Mesenchymal stem cell (in vitro differentiated cells and primary cell): Measurements from ENCODE around the gene INMT.
"Not testable (repeated sequence)": the region's sequence is repeated elsewhere in the genome, so short reads cannot be mapped to it uniquely, and the experiment has no call there.

ENCODE experiments used
- DNase-seq: peaks from one replicate; pipeline ENCODE4 v3.0.0-alpha.2; 2013
- H2AFZ ChIP-seq: one replicate; pipeline ENCODE4 v1.6.1; 2013; ENCODE audit warnings: low read depth, mild to moderate bottlenecking, control low read depth, inconsistent platforms, low read length, moderate library complexity
- H2AK5ac ChIP-seq: 2 replicates; pipeline ENCODE4 v1.6.1; 2013; ENCODE audit warnings: low read length, moderate library complexity, mild to moderate bottlenecking, inconsistent platforms; ENCODE audit not compliant: severe bottlenecking
- H2BK120ac ChIP-seq: one replicate; pipeline ENCODE4 v1.6.1; 2013; ENCODE audit warnings: low read depth, mild to moderate bottlenecking, inconsistent platforms, low read length, moderate library complexity
- H2BK12ac ChIP-seq, 2 experiments: one replicate each; pipeline ENCODE4 v1.6.1; 2013; ENCODE audit warnings: inconsistent platforms in 2 of 2, low read length in 2 of 2, mild to moderate bottlenecking in 2 of 2, moderate library complexity in 2 of 2, control low read depth in 1 of 2
- H2BK15ac ChIP-seq: one replicate; pipeline ENCODE4 v1.6.1; 2013; ENCODE audit warnings: mild to moderate bottlenecking, low read depth, inconsistent platforms; ENCODE audit not compliant: poor library complexity, severe bottlenecking
- H2BK5ac ChIP-seq: 2 replicates; pipeline ENCODE4 v1.6.1; 2013; ENCODE audit warnings: low read depth, mild to moderate bottlenecking, low read length, control low read depth, inconsistent platforms; ENCODE audit not compliant: poor library complexity, severe bottlenecking
- H3K14ac ChIP-seq, 2 experiments: one replicate each; pipeline ENCODE4 v1.6.1; 2013; ENCODE audit warnings: inconsistent platforms in 2 of 2, low read length in 2 of 2, control low read depth in 1 of 2, mild to moderate bottlenecking in 1 of 2, moderate library complexity in 1 of 2
- H3K18ac ChIP-seq, 2 experiments: one replicate each; pipeline ENCODE4 v1.6.1; 2013; ENCODE audit warnings: inconsistent platforms in 2 of 2, low read length in 2 of 2, control low read depth in 1 of 2, low read depth in 1 of 2, mild to moderate bottlenecking in 1 of 2
- H3K23ac ChIP-seq, 2 experiments: one replicate each; pipeline ENCODE4 v1.6.1; 2013; ENCODE audit warnings: inconsistent platforms in 2 of 2, low read length in 2 of 2, mild to moderate bottlenecking in 2 of 2, moderate library complexity in 2 of 2, control low read depth in 1 of 2
- H3K27ac ChIP-seq: 2 replicates; pipeline ENCODE4 v1.5.1; 2013; ENCODE audit warnings: mild to moderate bottlenecking, moderate library complexity, low read length, control low read depth, inconsistent platforms; ENCODE audit not compliant: poor library complexity, severe bottlenecking
- H3K27me3 ChIP-seq, 2 experiments: 2 replicates each; pipeline versions ENCODE4 v1.6.1 to v1.7.0; 2013; ENCODE audit warnings: low read length in 2 of 2, mild to moderate bottlenecking in 2 of 2, moderate library complexity in 2 of 2, control low read depth in 1 of 2, inconsistent platforms in 1 of 2; ENCODE audit not compliant: control insufficient read depth in 1 of 2, insufficient read depth in 1 of 2
- H3K36me3 ChIP-seq, 2 experiments: 2 replicates each; pipeline versions ENCODE4 v1.6.1 to v1.7.0; 2013; ENCODE audit warnings: low read length in 2 of 2, control low read depth in 1 of 2, inconsistent platforms in 1 of 2, low read depth in 1 of 2, mild to moderate bottlenecking in 1 of 2; ENCODE audit not compliant: insufficient read depth in 2 of 2, control insufficient read depth in 1 of 2
- H3K4ac ChIP-seq, 2 experiments: one replicate each; pipeline ENCODE4 v1.6.1; 2013; ENCODE audit warnings: inconsistent platforms in 2 of 2, low read length in 2 of 2, mild to moderate bottlenecking in 2 of 2, moderate library complexity in 2 of 2, control low read depth in 1 of 2, low read depth in 1 of 2
- H3K4me1 ChIP-seq: 2 replicates; pipeline ENCODE4 v1.6.1; 2013; ENCODE audit warnings: low read depth, low read length, control low read depth; ENCODE audit not compliant: control insufficient read depth, insufficient read depth
- H3K4me2 ChIP-seq: 2 replicates; pipeline ENCODE4 v1.6.1; 2013; ENCODE audit warnings: low read length, mild to moderate bottlenecking, inconsistent platforms; ENCODE audit not compliant: poor library complexity, severe bottlenecking
- H3K4me3 ChIP-seq, 2 experiments: 2 replicates each; pipeline versions ENCODE4 v1.5.1 to v1.7.0; 2013; ENCODE audit warnings: low read length in 2 of 2, mild to moderate bottlenecking in 2 of 2, control low read depth in 1 of 2, low read depth in 1 of 2; ENCODE audit not compliant: insufficient read depth in 1 of 2
- H3K79me1 ChIP-seq: replicated peaks from 2 replicates; pipeline ENCODE4 v1.6.1; 2013; ENCODE audit warnings: mild to moderate bottlenecking, control low read depth, low read length, inconsistent platforms; ENCODE audit not compliant: poor library complexity, severe bottlenecking
- H3K9ac ChIP-seq: 2 replicates; pipeline ENCODE4 v1.7.0; 2013; ENCODE audit warnings: mild to moderate bottlenecking, low read length, moderate library complexity
- H3K9me3 ChIP-seq: 2 replicates; pipeline ENCODE4 v1.7.0; 2013; ENCODE audit warnings: mild to moderate bottlenecking, low read length; ENCODE audit not compliant: control insufficient read depth
- H4K8ac ChIP-seq: one replicate; pipeline ENCODE4 v1.6.1; 2013; ENCODE audit warnings: inconsistent platforms, mild to moderate bottlenecking, low read length, moderate library complexity
- H4K91ac ChIP-seq: one replicate; pipeline ENCODE4 v1.6.1; 2013; ENCODE audit warnings: mild to moderate bottlenecking, low read length, inconsistent platforms
- WGBS: methylation state at CpG from one replicate; pipeline ENCODE4 v1.1.7; 2013; ENCODE audit warnings: mixed read lengths; 5-methylcytosine and 5-hydroxymethylcytosine counted together

The INMT gene

DNA sequence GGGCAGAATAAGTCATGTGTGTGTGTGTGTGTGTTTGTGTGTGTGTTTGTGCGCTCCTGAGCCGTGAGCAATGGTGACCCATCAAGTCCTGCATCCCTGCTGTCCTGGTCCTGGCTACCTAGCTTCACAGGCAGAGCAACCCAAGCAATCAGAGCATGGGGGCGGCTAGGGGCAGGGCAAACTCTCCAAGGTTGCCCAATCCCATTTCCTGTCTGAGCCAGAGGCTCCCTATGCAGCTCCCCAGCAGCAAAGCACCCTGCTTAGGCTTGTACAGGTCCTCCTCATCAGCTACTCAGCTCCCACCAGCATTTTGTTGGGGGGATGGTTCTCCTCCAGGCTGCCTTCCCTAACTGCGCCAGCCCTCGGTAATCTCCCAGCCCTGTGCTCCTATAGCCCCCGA lies 38.5 kb upstream of the INMT start:
- Histone ChIP-seq H2BK15ac (no peak overlapping the region), H4K91ac (no peak overlapping the region), H4K8ac (no peak overlapping the region), H2BK5ac (no peak overlapping the region), H3K4me2 (no peak overlapping the region), H3K9ac (no peak overlapping the region), H2AK5ac (no peak overlapping the region), H3K79me1 (no peaks in the 10 kb centered on the region), H3K27me3 (peaks cover 0 to 30% of the 10 kb centered on the region in 2 experiments), H2BK12ac (no peak overlapping the region), H2AFZ (no peak overlapping the region), H3K36me3 (no peaks in the 10 kb centered on the region), H3K27ac (no peak overlapping the region), H3K4me1 (no peaks in the 10 kb centered on the region), H3K9me3 (peaks cover 16% of the 10 kb centered on the region), H3K4me3 (no peak overlapping the region), H2BK120ac (no peak overlapping the region), H3K14ac (peak overlapping the region in 1 of 2 experiments; percentile 19), H3K23ac (no peak overlapping the region), H3K4ac (peak overlapping the region in 1 of 2 experiments; percentile 25), H3K18ac (no peak overlapping the region)
- WGBS, result 81% methylated on average over 6 of the region's 6 CpGs
- DNase-seq, result peak; percentile 26

DNA sequence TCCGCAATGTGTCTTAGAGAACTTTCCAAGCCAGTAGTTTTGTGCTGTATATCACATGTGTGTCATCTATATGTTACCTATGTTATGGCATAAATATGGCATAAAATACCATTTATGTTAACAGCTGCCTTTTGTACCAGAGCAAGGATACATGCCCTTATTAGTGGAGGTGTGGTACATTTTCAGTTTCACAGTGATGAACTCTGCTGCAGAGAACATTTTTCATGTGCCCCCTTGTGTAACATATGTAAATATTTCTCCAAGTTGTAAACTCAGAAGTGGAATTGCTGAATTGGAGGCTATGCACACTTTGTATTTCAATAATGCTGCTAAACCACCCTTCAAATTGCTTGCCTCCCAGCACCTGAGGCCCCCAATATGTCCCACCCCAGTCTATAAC lies 37.8 kb upstream of the INMT start:
- H2BK120ac ChIP-seq, result no peak overlapping the region
- no CpG with 5 or more reads among the region's 1 CpG for WGBS
- H3K27me3 ChIP-seq, result peaks cover 0 to 24% of the 10 kb centered on the region in 2 experiments
- H3K4me2 ChIP-seq, result no peak overlapping the region
- no peak overlapping the region for H3K23ac ChIP-seq
- no peak overlapping the region for H2AK5ac ChIP-seq
- H3K4me3 ChIP-seq, result no peak overlapping the region
- no peak overlapping the region for H4K8ac ChIP-seq
- H3K14ac ChIP-seq, result no peak overlapping the region
- no peak overlapping the region for H2BK5ac ChIP-seq
- no peak overlapping the region for H2AFZ ChIP-seq
- peaks cover 21% of the 10 kb centered on the region for H3K9me3 ChIP-seq
- no peak overlapping the region for H3K18ac ChIP-seq
- H3K9ac ChIP-seq, result no peak overlapping the region
- H3K4me1 ChIP-seq, result no peaks in the 10 kb centered on the region
- no peaks in the 10 kb centered on the region for H3K36me3 ChIP-seq
- H3K79me1 ChIP-seq, result no peaks in the 10 kb centered on the region
- H4K91ac ChIP-seq, result no peak overlapping the region
- H2BK12ac ChIP-seq, result no peak overlapping the region
- no peak overlapping the region for H3K27ac ChIP-seq
- no peak for DNase-seq
- H2BK15ac ChIP-seq, result no peak overlapping the region
- no peak overlapping the region for H3K4ac ChIP-seq

DNA sequence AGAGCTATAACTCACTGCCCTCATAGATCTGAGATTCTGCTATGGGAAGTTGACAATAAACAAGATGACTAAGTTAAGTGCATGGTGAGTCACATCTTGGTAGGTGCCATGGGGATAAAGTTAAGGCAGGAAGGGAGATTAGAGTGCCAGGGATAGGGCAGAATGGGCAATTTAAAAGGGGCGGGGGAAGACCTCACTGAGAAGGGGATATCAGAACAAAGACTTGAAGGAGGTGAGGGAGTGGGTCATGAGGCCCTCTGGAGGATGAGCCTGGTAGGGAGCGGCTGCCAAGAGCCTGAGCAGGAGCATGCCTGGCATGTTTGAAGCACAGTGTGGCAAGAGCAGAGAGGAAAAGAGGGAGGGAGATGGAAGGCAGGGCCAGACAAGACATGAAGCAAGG lies 34.8 kb upstream of the INMT start:
- H3K4me1 ChIP-seq, result no peaks in the 10 kb centered on the region
- no peak overlapping the region for H2AFZ ChIP-seq
- no peaks in the 10 kb centered on the region for H3K36me3 ChIP-seq

DNA sequence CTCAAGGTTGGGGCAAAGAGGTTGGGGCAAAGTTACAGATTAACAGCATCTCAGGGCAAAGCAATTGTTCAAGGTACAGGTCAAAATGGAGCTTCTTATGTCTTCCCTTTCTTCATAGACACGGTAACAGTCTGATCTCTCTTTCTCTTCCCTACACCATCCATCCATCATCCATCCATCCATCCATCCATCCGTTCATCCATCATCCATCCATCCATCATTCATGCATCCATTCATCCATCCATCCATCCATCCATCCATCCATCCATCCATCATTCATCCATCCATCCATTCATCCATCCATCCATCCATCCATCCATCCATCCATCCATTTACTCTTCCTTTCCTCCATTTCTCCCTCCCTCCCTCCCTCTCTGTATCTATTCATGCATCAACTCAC lies 32.5 kb upstream of the INMT start:
- H3K27ac ChIP-seq, DNase-seq, H3K23ac ChIP-seq, H2AFZ ChIP-seq, H2BK5ac ChIP-seq, H2BK15ac ChIP-seq, H2BK12ac ChIP-seq, H3K4me2 ChIP-seq, H3K4me3 ChIP-seq, H4K91ac ChIP-seq, H2AK5ac ChIP-seq, H3K4me1 ChIP-seq, H3K79me1 ChIP-seq, H3K36me3 ChIP-seq, H3K9ac ChIP-seq, H3K18ac ChIP-seq, H3K14ac ChIP-seq, H3K4ac ChIP-seq, H4K8ac ChIP-seq, H2BK120ac ChIP-seq: not testable (repeated sequence)
- Histone ChIP-seq H3K9me3 (peaks cover 52% of the 10 kb centered on the region), H3K27me3 (peaks cover 35 to 39% of the 10 kb centered on the region in 2 experiments)
- 84% methylated on average over 2 of the region's 2 CpGs for WGBS

More for the DNA sequence above, 34.8 kb upstream of the INMT start:
- Histone ChIP-seq H3K27me3 (peaks cover 18 to 25% of the 10 kb centered on the region in 2 experiments), H2BK5ac (no peak overlapping the region), H3K23ac (no peak overlapping the region), H3K27ac (no peak overlapping the region), H2AK5ac (no peak overlapping the region), H2BK15ac (no peak overlapping the region), H3K4me2 (no peak overlapping the region), H4K91ac (no peak overlapping the region), H3K4me3 (no peak overlapping the region), H3K4ac (no peak overlapping the region), H3K79me1 (no peaks in the 10 kb centered on the region), H4K8ac (no peak overlapping the region), H2BK12ac (no peak overlapping the region), H3K9me3 (peaks cover 47% of the 10 kb centered on the region), H3K18ac (no peak overlapping the region), H3K14ac (no peak overlapping the region), H2BK120ac (no peak overlapping the region), H3K9ac (no peak overlapping the region)
- peak; percentile 64 for DNase-seq
- WGBS, result 60% methylated on average over 2 of the region's 2 CpGs
